ENCODE measurements around the gene SHROOM3. TPM values are rescaled to one million over a fixed set of nuclear protein-coding genes. Genes with fewer than 3 reads are reported as not detected.
A peak's percentile ranks its signal among the peaks of the same experiment; 100 is the strongest.

The SHROOM3 gene
- total RNA-seq, 6 experiments from 2014 or later = 15.2 to 35.8 (median 29.9) TPM

GRCh38 chr4:76535603-76536372, 100.8 kb downstream of the SHROOM3 start:
- intact Hi-C loops (cut with DNase I) = no loop called here
- H3K4me1 ChIP-seq = peaks cover 0 to 17% (median 7%) of the 10 kb centered on the region in 4 donors
- peak overlapping the region; percentile 4 to 73 (median 67) for H3K27ac ChIP-seq
- WGBS (ENCODE audit: insufficient coverage, low coverage, low lambda C conversion rate, missing lambda C conversion rate) = 51% methylated on average over 5 of the region's 5 CpGs
- H3K27me3 ChIP-seq = no peaks in the 10 kb centered on the region
- no peak overlapping the region for H3K4me3 ChIP-seq
- H3K9me3 ChIP-seq = no peaks in the 10 kb centered on the region
- ATAC-seq (peak; percentile 37 to 69 (median 46)), DNase-seq (no peak)
- no peak for TF ChIP-seq POLR2A (IDR thresholded peaks at IDR 0.05)
- TF ChIP-seq CTCF (IDR thresholded peaks at IDR 0.05) = no peak
- no peaks in the 10 kb centered on the region for H3K36me3 ChIP-seq

- TF ChIP-seq POLR2A (IDR thresholded peaks at IDR 0.05) = no peak
- no peak for TF ChIP-seq CTCF (IDR thresholded peaks at IDR 0.05)
- intact Hi-C loops (cut with DNase I) = no loop called here
- Histone ChIP-seq H3K27ac (peak overlapping the region; percentile 4 to 73 (median 67)), H3K36me3 (no peaks in the 10 kb centered on the region), H3K27me3 (no peaks in the 10 kb centered on the region), H3K9me3 (no peaks in the 10 kb centered on the region), H3K4me3 (no peak overlapping the region), H3K4me1 (peaks cover 0 to 17% (median 7%) of the 10 kb centered on the region in 4 donors)
- no peak for DNase-seq
- WGBS (ENCODE audit: insufficient coverage, low coverage, low lambda C conversion rate, missing lambda C conversion rate) = 29% methylated on average over 2 of the region's 2 CpGs
- ATAC-seq = peak; percentile 74 to 86 (median 78)
Observed at GRCh38 chr4:76536373-76536689, 101.3 kb downstream of the SHROOM3 start.

GRCh38 chr4:76538296-76538695, 103.3 kb downstream of the SHROOM3 start:
- ATAC-seq (no peak), DNase-seq (no peak)
- TF ChIP-seq POLR2A (IDR thresholded peaks at IDR 0.05) = no peak
- no peak for TF ChIP-seq CTCF (IDR thresholded peaks at IDR 0.05)

GRCh38 chr4:76539979-76540378, 105.0 kb downstream of the SHROOM3 start:
- TF ChIP-seq POLR2A (IDR thresholded peaks at IDR 0.05) (no peak), CTCF (IDR thresholded peaks at IDR 0.05) (no peak)
- H3K36me3 ChIP-seq = no peaks in the 10 kb centered on the region
- DNase-seq (no peak), ATAC-seq (no peak)
- H3K27ac ChIP-seq = no peak overlapping the region
- peaks cover 0 to 17% (median 7%) of the 10 kb centered on the region in 4 donors for H3K4me1 ChIP-seq
- no peak overlapping the region for H3K4me3 ChIP-seq
- intact Hi-C loops (cut with DNase I) = no loop called here
- H3K27me3 ChIP-seq = no peaks in the 10 kb centered on the region
- 88% methylated on average over 3 of the region's 6 CpGs for whole genome bisulfite sequencing (ENCODE audit: insufficient coverage, low coverage, low lambda C conversion rate, missing lambda C conversion rate)
- H3K9me3 ChIP-seq = no peaks in the 10 kb centered on the region

More at GRCh38 chr4:76538296-76538695, 103.3 kb downstream of the SHROOM3 start:
- intact Hi-C loops (cut with DNase I) = no loop called here
- no peaks in the 10 kb centered on the region for H3K36me3 ChIP-seq
- H3K4me1 ChIP-seq = peaks cover 0 to 17% (median 7%) of the 10 kb centered on the region in 4 donors
- H3K4me3 ChIP-seq = no peak overlapping the region
- H3K9me3 ChIP-seq = no peaks in the 10 kb centered on the region
- H3K27ac ChIP-seq = no peak overlapping the region
- H3K27me3 ChIP-seq = no peaks in the 10 kb centered on the region
